ENCODE measurements around the gene BRF1.

GRCh38 chr14:105219753-105220152 is 81.0 kb downstream of the BRF1 start:
- TF ChIP-seq CTCF (IDR thresholded peaks at IDR 0.05) (no peak), POLR2A (IDR thresholded peaks at IDR 0.05) (no peak), POLR2AphosphoS5 (IDR thresholded peaks at IDR 0.05) (no peak), EP300 (IDR thresholded peaks at IDR 0.05) (no peak)

All from suprapubic skin (tissue), 4 donors.